B cell (primary cell): ENCODE data around the gene AGPAT1. TPM values are rescaled to one million over a fixed set of nuclear protein-coding genes. Genes with fewer than 3 reads are reported as not detected.

Experiments used
- ATAC-seq: fragments of 200-7000 bp; cut with Tn5 transposase; one replicate; pipeline ENCODE4 v1.10.0; 2021; ENCODE audit warnings: low read depth, mild to moderate bottlenecking, moderate number of reproducible peaks, moderate library complexity
- CTCF ChIA-PET: fragments of 350-600 bp; sonication (Branson Sonifier 250); formaldehyde crosslinking; loops from one replicate; lab custom pipeline; 2021; ENCODE audit warnings: antibody characterized with exemption, inconsistent platforms; lab: Charles Lee
- POLR2A ChIA-PET: fragments of 350-600 bp; sonication (Branson Sonifier 250); formaldehyde crosslinking; loops from one replicate; lab custom pipeline; 2021; ENCODE audit warnings: antibody characterized with exemption; lab: Charles Lee
- DNase-seq: peaks from one replicate; pipeline ENCODE4 v3.0.0; 2013
- H2AFZ ChIP-seq: 2 replicates; pipeline ENCODE4 v1.6.1; 2012; ENCODE audit warnings: mild to moderate bottlenecking, low read depth, low read length; ENCODE audit not compliant: insufficient read depth, poor library complexity, severe bottlenecking
- H3K27ac ChIP-seq, 2 donors: 1 replicate in 1 of 2; 2 replicates in 1 of 2; pipeline ENCODE4 v1.5.1; 2012 to 2013; ENCODE audit warnings: low read length in 2 of 2, mild to moderate bottlenecking in 2 of 2, moderate library complexity in 1 of 2
- H3K27me3 ChIP-seq, 4 experiments: fragments of 200-600 bp in 1 of 4; sonication (generic) in 1 of 4; replicated peaks in 1 of 4; 1 replicate in 2 of 4; 2 replicates in 2 of 4; pipeline versions ENCODE4 v1.6.1 to v1.7.0; 2013 to 2016; ENCODE audit warnings: low read length in 3 of 4, mild to moderate bottlenecking in 2 of 4, mixed read lengths in 1 of 4, moderate library complexity in 1 of 4; ENCODE audit not compliant: insufficient read depth in 4 of 4, control insufficient read depth in 3 of 4; ENCODE audit errors: control extremely low read depth in 1 of 4
- H3K36me3 ChIP-seq, 2 experiments: replicated peaks in 1 of 2; 1 replicate in 1 of 2; 2 replicates in 1 of 2; pipeline versions ENCODE4 v1.6.1 to v1.7.1; 2013; ENCODE audit warnings: low read length in 1 of 2; ENCODE audit not compliant: insufficient read depth in 2 of 2, control insufficient read depth in 1 of 2; ENCODE audit errors: control extremely low read depth in 1 of 2, extremely low read depth in 1 of 2
- H3K4me1 ChIP-seq, 2 donors: fragments of 200-600 bp in 1 of 2; sonication (generic) in 1 of 2; 1 replicate in 1 of 2; 2 replicates in 1 of 2; pipeline versions ENCODE4 v1.5.1 to v1.6.1; 2013 to 2017; ENCODE audit warnings: low read length in 2 of 2; ENCODE audit not compliant: control insufficient read depth in 2 of 2, insufficient read depth in 2 of 2
- H3K4me2 ChIP-seq: replicated peaks from 2 replicates; pipeline ENCODE3; 2012; ENCODE audit warnings: mild to moderate bottlenecking, low read depth, low read length; ENCODE audit not compliant: poor library complexity, severe bottlenecking
- H3K4me3 ChIP-seq, 5 experiments: fragments of 200-600 bp in 1 of 5; sonication (generic) in 1 of 5; 1 replicate in 3 of 5; 2 replicates in 2 of 5; pipeline versions ENCODE4 v1.5.1 to v1.7.0; 2011 to 2016; ENCODE audit warnings: low read length in 4 of 5, mild to moderate bottlenecking in 4 of 5, low read depth in 2 of 5, control low read depth in 1 of 5, moderate library complexity in 1 of 5; ENCODE audit not compliant: insufficient read depth in 1 of 5; ENCODE audit errors: control extremely low read depth in 1 of 5, extremely low read depth in 1 of 5
- H3K79me2 ChIP-seq: fragments of 200-600 bp; sonication (generic); one replicate; pipeline ENCODE4 v1.6.0; 2016; ENCODE audit warnings: low read length; ENCODE audit not compliant: control insufficient read depth, insufficient read depth
- H3K9ac ChIP-seq: fragments of 200-600 bp; sonication (generic); 2 replicates; pipeline ENCODE4 v1.6.1; 2017; ENCODE audit warnings: mild to moderate bottlenecking, low read length, moderate library complexity
- H3K9me3 ChIP-seq, 3 donors: one replicate each; pipeline versions ENCODE4 v1.6.1 to v1.7.1; 2013; ENCODE audit warnings: low read length in 2 of 3; ENCODE audit not compliant: control insufficient read depth in 2 of 3, insufficient read depth in 1 of 3; ENCODE audit errors: control extremely low read depth in 1 of 3
- H4K20me1 ChIP-seq: 2 replicates; pipeline ENCODE4 v1.6.0; 2012; ENCODE audit warnings: mild to moderate bottlenecking, low read length; ENCODE audit not compliant: insufficient read depth, control insufficient read depth, poor library complexity, severe bottlenecking
- H3K27ac Mint-ChIP-seq: one replicate; pipeline ENCODE4 v1.8.0; 2021; ENCODE audit warnings: mixed read lengths
- H3K27me3 Mint-ChIP-seq: one replicate; pipeline ENCODE4 v1.8.0; 2021; ENCODE audit warnings: mixed read lengths
- H3K4me1 Mint-ChIP-seq: one replicate; pipeline ENCODE4 v1.8.0; 2021; ENCODE audit warnings: mixed read lengths
- H3K4me3 Mint-ChIP-seq: one replicate; pipeline ENCODE4 v1.8.0; 2021; ENCODE audit warnings: mixed read lengths
- H3K9me3 Mint-ChIP-seq: one replicate; pipeline ENCODE4 v1.8.0; 2022; ENCODE audit warnings: mixed read lengths; ENCODE audit not compliant: insufficient read depth
- EZH2 ChIP-seq: IDR thresholded peaks from 2 replicates; pipeline ENCODE4 v1.6.1; 2012; ENCODE audit warnings: borderline replicate concordance, low read depth, mild to moderate bottlenecking, moderate library complexity, low read length; ENCODE audit not compliant: insufficient read depth, poor library complexity, severe bottlenecking
- WGBS: methylation state at CpG from one replicate; pipeline ENCODE4 v1.1.5; 2013; ENCODE audit warnings: missing lambda C conversion rate; ENCODE audit not compliant: insufficient coverage; 5-methylcytosine and 5-hydroxymethylcytosine counted together
- intact Hi-C: fragments of 100-400 bp; cut with micrococcal nuclease; formaldehyde crosslinking; loops from one replicate; pipeline ENCODE4 v1.10.0; 2022
- polyA plus RNA-seq: library from polyadenylated mRNA; depleted of rRNA; stranded (reverse); fragments of >200 nt; gene quantifications from 2 replicates; pipeline ENCODE4 v1.2.3, GENCODE V29; 2012
- total RNA-seq, 2 donors: library from RNA; stranded (reverse); fragments of 120-200 nt in 1 of 2; gene quantifications; 1 replicate in 1 of 2; 2 replicates in 1 of 2; pipeline versions ENCODE4 v1.2.3 to v1.2.4, GENCODE V29; 2013 to 2022
- TF ChIP-seq, protein P1 (sequence below): fragments of 200-600 bp; IDR thresholded peaks from one replicate; pipeline ENCODE4 v1.8.0; 2022; ENCODE audit warnings: antibody characterized with exemption, mild to moderate bottlenecking

AGPAT1 gene
- total and polyA plus RNA-seq, 2 donors (not counting 1 experiment from before 2014, with no cell fraction given): 29.8 to 37.1 TPM

DNA sequence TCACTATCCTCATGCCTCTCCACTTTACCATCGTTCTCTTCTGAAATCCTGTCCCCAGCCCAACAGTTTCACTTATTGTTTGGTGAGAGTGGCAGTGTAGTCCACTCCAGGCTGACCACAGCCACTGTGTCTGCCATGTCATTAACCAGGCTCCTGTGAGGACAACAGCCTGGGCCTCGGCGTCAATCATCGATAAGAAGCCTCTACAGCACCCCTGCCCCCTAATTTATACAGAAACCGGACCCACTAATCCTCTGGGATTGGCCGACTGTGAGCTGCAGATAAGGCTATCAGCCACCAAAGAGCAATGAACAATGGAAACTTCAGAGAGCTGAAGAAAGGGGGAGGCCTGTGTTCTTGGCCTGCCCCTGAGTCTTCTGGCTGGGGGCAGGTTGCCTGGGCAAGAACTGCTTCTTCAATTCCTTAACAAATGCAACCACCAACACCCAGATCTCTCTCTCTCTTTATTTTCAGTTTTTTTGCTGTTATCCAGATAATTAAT, 8.1 kb downstream of the AGPAT1 start:
- Histone ChIP-seq H3K27ac (no peak overlapping the region), H3K9me3 (no peaks in the 10 kb centered on the region), H3K4me1 (peaks cover 0 to 7% of the 10 kb centered on the region in 2 donors), H4K20me1 (no peaks in the 10 kb centered on the region), H2AFZ (no peak overlapping the region), H3K4me2 (no peak overlapping the region), H3K36me3 (peaks cover 7 to 23% of the 10 kb centered on the region in 2 experiments), H3K27me3 (no peaks in the 10 kb centered on the region), H3K79me2 (no peaks in the 10 kb centered on the region), H3K4me3 (no peak overlapping the region), H3K9ac (no peak overlapping the region)
- peaks cover 10% of the 10 kb centered on the region for H3K4me1 Mint-ChIP-seq
- intact Hi-C loops: no loop called here
- ATAC-seq (no peak), DNase-seq (no peak)
- TF ChIP-seq, protein P1, sequence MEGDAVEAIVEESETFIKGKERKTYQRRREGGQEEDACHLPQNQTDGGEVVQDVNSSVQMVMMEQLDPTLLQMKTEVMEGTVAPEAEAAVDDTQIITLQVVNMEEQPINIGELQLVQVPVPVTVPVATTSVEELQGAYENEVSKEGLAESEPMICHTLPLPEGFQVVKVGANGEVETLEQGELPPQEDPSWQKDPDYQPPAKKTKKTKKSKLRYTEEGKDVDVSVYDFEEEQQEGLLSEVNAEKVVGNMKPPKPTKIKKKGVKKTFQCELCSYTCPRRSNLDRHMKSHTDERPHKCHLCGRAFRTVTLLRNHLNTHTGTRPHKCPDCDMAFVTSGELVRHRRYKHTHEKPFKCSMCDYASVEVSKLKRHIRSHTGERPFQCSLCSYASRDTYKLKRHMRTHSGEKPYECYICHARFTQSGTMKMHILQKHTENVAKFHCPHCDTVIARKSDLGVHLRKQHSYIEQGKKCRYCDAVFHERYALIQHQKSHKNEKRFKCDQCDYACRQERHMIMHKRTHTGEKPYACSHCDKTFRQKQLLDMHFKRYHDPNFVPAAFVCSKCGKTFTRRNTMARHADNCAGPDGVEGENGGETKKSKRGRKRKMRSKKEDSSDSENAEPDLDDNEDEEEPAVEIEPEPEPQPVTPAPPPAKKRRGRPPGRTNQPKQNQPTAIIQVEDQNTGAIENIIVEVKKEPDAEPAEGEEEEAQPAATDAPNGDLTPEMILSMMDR: no peak
- TF ChIP-seq EZH2: no peak
- WGBS: 100% methylated on average over 1 of the region's 6 CpGs
- no peaks in the 10 kb centered on the region for H3K9me3 Mint-ChIP-seq
- ChIA-PET POLR2A (no interaction called here), CTCF (no interaction called here)
- H3K27ac Mint-ChIP-seq: no peak overlapping the region
- no peak overlapping the region for H3K4me3 Mint-ChIP-seq
- no peaks in the 10 kb centered on the region for H3K27me3 Mint-ChIP-seq

DNA sequence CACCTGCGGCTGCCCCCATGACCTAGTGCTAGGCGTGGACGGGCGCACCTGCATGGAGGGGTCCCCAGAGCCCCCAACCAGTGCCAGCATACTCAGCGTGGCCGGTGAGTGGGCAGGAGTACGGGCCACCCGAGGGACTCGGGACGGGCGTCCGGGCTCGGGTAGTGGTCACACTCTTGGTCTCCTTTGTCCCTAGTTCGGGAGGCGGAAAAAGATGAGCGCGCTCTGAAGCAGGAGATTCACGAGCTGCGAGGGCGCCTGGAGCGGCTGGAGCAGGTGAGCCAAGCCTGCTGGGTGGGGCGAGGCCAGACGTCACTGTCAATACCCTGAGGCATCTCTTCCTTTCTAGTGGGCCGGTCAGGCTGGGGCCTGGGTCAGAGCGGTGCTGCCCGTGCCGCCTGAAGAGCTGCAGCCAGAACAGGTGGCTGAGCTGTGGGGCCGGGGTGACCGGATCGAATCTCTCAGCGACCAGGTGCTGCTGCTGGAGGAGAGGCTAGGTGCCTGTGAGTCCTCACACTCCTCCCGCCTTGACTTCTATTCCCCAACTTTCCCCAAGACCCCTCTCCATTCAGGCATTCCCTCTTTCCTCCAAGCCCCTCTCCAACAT, 8.6 kb downstream of the AGPAT1 start:
- peaks cover 7 to 23% of the 10 kb centered on the region in 2 experiments for H3K36me3 ChIP-seq
- no peak overlapping the region for H2AFZ ChIP-seq
- DNase-seq: peak; percentile 6
- no peaks in the 10 kb centered on the region for H4K20me1 ChIP-seq
- no peak overlapping the region for H3K4me2 ChIP-seq
- H3K9ac ChIP-seq: no peak overlapping the region
- WGBS: 96% methylated on average over 32 of the region's 32 CpGs
- ChIA-PET POLR2A (no interaction called here), CTCF (no interaction called here)
- no peaks in the 10 kb centered on the region for H3K9me3 ChIP-seq
- Mint-ChIP-seq H3K4me3 (no peak overlapping the region), H3K9me3 (no peaks in the 10 kb centered on the region), H3K4me1 (peaks cover 8% of the 10 kb centered on the region), H3K27me3 (no peaks in the 10 kb centered on the region), H3K27ac (no peak overlapping the region)
- intact Hi-C loops: no loop called here
- no peak overlapping the region for H3K4me3 ChIP-seq
- no peak overlapping the region for H3K27ac ChIP-seq
- peaks cover 0 to 6% of the 10 kb centered on the region in 2 donors for H3K4me1 ChIP-seq
- H3K27me3 ChIP-seq: no peaks in the 10 kb centered on the region
- no peak for ATAC-seq
- no peaks in the 10 kb centered on the region for H3K79me2 ChIP-seq
- no peak for TF ChIP-seq EZH2
- TF ChIP-seq, protein P1: no peak
